Skin epidermis (tissue), 12 donors: Measurements from ENCODE around the gene DAPK1.

Experiments
- H3K27ac ChIP-seq, 21 experiments: fragments of 200-600 bp; sonication (generic) in 11 of 21; one replicate each; pipeline ENCODE4 v1.5.0; 2020; ENCODE audit warnings: mild to moderate bottlenecking in 3 of 21, inconsistent platforms in 2 of 21, moderate library complexity in 2 of 21
- H3K4me3 ChIP-seq, 7 experiments: fragments of 200-600 bp; sonication (generic) in 2 of 7; one replicate each; pipeline ENCODE4 v1.5.0; 2020; ENCODE audit warnings: inconsistent platforms in 2 of 7, mild to moderate bottlenecking in 2 of 7, moderate library complexity in 1 of 7

DAPK1 gene

DNA sequence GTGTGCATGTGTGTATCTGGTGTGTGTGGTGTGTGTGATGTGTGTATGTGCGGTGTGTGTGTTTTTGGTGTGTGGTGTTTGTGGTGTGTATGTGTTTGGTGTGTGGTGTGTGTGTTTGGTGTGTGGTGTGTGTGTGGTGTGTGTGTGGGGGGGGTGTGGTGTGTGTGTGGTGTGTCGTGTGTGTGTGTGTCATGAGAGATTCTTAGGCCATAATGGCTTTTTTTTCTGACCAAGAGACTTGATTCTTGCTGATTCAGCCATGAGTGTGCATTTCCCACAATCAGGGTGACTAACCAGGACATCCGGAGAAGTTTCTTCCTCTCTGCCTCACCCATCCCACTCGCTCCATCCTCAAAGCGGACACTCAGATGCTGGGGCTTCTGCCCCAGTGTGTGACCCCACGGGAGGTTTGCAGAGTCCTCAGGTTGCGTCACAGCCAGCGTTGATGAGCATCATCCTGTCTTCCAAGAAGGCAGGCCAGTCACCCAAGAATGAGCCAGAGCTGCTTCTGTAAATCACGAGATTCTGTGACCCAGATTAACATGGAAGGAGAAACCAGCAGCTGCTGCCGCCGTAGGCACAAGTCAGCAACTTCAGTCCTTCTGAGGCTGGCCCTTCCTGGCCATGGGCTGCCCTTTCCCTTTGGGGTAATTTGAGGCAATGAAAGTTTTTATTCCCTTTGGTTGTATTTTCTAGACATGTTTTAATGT, 215.8 kb downstream of the DAPK1 start:
- Histone ChIP-seq H3K4me3 (no peak overlapping the region), H3K27ac (peak overlapping the region in 20 of 21 experiments; percentile 28 to 92 (median 70))

GRCh38 chr9:87713988-87714330, 216.3 kb downstream of the DAPK1 start:
- peak overlapping the region in 20 of 21 experiments; percentile 21 to 92 (median 62) for H3K27ac ChIP-seq
- no peak overlapping the region for H3K4me3 ChIP-seq

GRCh38 chr9:87714819-87715218, 217.2 kb downstream of the DAPK1 start:
- H3K27ac ChIP-seq, result peak overlapping the region in 14 of 21 experiments; percentile 21 to 92 (median 66)
- H3K4me3 ChIP-seq, result no peak overlapping the region

- H3K27ac ChIP-seq, result peak overlapping the region in 1 of 21 experiments; percentile 7
- no peak overlapping the region for H3K4me3 ChIP-seq
These were observed 218.5 kb downstream of the DAPK1 start for GRCh38 chr9:87716141-87716540.

- Histone ChIP-seq H3K4me3 (no peak overlapping the region), H3K27ac (no peak overlapping the region)
These were observed 219.8 kb downstream of the DAPK1 start for GRCh38 chr9:87717456-87717855.

DNA sequence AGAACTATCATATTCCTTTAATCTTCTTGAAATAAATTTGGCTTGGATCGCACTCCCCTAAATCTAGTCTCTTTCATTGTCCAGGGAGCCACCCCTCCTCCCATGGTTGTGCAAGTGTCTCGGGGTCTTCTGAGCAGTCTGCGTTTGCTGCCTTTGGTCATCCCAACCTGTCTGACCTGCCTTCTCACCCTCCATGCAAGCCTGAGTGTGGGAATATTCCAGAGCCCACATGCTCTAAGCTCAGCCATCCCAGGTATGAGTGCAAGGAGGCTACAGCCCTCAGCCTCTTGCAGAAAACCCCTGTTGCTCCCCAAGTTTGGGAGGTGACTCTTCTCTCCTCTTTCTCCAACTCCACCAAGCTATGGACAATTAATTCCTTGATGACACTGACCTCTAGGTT, 220.6 kb downstream of the DAPK1 start:
- no peak overlapping the region for H3K27ac ChIP-seq

GRCh38 chr9:87718852-87719612, 221.4 kb downstream of the DAPK1 start:
- H3K4me3 ChIP-seq, result no peak overlapping the region
- H3K27ac ChIP-seq, result no peak overlapping the region

More for the DNA sequence above, 220.6 kb downstream of the DAPK1 start:
- no peak overlapping the region for H3K4me3 ChIP-seq

DNA sequence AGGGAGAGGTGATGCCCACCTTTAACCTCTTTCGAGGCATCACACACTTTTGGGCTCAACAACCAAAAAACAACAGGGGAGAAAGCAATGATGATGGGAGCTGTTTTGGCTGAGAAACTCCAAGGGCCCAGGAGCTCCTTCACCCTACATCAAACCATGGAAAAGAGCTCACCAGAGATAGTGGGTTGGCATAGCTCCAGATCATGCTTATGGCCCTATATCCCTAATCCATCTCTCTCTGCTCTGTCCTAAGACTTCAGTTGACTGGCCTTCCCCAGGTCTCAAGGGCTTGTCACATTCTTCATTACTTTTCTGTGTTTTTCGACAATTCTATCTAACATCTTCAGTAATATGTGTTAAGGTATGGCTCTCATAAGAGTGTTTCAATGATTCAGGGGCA, 222.5 kb downstream of the DAPK1 start:
- Histone ChIP-seq H3K27ac (no peak overlapping the region), H3K4me3 (no peak overlapping the region)

DNA sequence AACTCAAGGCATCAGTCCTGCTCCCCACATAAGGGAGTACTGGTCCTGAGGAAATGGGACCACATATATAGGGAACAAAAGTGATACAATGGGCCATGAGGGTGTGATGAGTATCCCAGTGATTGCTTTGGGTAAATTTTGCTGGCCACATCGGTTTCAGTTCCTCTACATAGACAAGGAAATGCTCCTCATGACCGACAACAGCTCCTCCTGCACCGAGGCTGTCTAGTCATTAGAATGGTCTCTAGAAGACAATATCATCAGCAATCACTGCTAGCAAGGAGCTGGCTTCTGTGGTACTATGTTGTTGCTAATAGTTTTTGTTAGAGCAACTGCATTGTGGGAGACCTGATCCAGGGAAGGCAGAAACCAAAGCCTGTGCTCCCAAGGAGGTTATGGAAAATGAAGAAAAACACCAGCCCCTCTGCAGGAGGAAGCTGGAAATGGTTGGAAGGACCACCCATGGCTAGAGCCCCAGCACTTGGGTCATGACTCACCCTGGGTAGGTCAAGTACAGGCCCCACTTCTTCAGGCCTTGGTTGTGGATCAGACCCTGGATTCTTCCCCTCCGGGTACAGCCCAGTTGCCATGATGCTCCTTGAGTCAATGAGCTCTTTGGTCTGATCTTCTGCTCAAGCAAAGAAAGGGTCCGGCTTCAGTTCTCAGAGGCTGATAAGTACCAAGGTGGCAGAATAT, 224.9 kb downstream of the DAPK1 start:
- peak overlapping the region in 4 of 21 experiments; percentile 17 to 46 (median 29) for H3K27ac ChIP-seq
- no peak overlapping the region for H3K4me3 ChIP-seq

DNA sequence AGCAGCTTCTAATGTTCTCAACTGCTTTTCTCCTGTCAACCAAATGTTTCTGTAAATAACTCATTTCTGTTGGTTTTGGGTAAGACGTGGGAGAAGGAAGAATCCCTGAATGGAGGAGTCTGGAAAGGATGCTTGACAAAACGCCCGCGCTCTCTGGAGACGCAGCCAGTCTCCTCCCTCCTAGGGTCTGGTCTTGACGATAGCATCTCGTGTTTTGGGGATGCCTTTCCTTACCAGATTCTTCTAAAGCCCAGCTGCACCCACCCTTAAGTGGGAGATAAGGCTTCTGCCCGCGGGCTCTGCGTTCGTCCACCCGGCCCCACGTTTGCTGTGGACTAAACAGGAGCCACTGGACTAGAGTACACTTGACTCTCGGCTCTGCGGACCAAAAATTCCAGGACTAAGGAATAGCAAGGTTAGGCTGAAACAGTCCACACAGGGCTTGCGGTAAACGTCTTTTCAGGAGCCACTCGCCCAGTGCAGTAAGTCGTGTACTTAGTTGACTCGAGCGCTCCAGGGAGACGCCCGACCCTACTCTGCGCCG, 227.8 kb downstream of the DAPK1 start:
- peak overlapping the region; percentile 57 to 79 (median 60) for H3K4me3 ChIP-seq

DNA sequence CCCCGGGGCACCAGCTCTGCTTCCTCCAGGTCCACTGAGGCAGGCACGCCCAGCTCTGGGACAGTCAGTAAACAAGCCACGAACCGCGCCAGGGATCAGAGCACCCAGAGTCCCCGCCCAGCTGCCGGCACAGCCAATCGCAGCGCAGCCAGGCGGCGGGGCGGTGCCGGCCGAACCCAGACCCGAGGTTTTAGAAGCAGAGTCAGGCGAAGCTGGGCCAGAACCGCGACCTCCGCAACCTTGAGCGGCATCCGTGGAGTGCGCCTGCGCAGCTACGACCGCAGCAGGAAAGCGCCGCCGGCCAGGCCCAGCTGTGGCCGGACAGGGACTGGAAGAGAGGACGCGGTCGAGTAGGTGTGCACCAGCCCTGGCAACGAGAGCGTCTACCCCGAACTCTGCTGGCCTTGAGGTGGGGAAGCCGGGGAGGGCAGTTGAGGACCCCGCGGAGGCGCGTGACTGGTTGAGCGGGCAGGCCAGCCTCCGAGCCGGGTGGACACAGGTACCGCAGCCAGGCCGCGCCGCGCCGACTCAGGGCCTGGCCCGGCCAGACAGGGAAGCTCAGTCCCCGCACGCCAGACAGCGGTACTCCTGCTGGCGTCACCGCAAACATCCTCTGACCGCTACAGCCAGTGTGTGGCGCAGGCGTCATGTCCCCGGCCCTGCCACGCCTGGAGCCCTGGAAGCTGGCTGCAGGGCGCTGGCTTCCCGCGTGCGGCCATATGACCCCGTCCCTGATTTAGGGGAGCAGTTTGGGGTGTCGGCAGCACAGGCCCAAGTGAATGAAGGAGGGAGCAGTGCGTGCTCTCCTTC, 228.4 kb downstream of the DAPK1 start, which contains the start of gene CTSL:
Gene CTSL, plus strand, starts transcription at position 220 of the 810 bp plus-strand sequence. CDS start 1,485 bp downstream, outside the sequence.
- Histone ChIP-seq H3K27ac (peak within 1 kb of the TSS; percentile 73 to 96 (median 87)), H3K4me3 (peak within 1 kb of the TSS; percentile 57 to 79 (median 60))

More for the DNA sequence above, 227.8 kb downstream of the DAPK1 start:
- peak overlapping the region; percentile 73 to 96 (median 87) for H3K27ac ChIP-seq

DNA sequence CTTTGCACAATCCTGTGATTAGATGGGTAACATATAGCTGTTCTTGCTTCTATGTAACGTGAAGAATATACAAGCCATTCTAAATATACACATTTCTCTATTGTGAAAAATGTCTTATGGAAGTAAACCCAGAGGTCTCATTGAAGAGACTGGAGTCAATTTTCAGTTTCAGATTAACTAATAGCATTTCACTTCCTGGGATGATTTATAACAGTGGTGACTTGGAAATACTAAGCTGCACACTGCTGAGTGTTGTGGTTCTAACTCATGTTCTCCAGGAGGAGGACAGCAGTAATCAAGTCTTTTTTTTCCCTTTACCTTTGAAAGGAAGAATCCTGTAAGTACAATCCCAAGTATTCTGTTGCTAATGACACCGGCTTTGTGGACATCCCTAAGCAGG, 231.6 kb downstream of the DAPK1 start:
- H3K27ac ChIP-seq, result no peak overlapping the region
- H3K4me3 ChIP-seq, result no peak overlapping the region

DNA sequence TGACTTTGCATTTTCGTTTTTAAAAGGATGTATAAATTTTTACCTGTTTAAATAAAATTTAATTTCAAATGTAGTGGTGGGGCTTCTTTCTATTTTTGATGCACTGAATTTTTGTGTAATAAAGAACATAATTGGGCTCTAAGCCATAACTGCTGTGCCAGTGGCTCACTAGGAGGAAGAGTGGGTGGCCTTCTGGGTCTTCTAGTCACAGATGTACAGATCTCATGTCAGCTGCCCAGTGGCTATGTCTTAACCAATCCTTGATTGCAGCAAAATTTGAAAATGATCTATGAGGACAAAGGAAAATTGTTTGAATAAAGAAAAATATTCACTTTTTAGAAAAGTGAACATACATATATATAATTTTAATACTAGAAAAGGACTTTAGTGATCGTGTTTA, 233.7 kb downstream of the DAPK1 start:
- no peak overlapping the region for H3K4me3 ChIP-seq
- H3K27ac ChIP-seq, result no peak overlapping the region

DNA sequence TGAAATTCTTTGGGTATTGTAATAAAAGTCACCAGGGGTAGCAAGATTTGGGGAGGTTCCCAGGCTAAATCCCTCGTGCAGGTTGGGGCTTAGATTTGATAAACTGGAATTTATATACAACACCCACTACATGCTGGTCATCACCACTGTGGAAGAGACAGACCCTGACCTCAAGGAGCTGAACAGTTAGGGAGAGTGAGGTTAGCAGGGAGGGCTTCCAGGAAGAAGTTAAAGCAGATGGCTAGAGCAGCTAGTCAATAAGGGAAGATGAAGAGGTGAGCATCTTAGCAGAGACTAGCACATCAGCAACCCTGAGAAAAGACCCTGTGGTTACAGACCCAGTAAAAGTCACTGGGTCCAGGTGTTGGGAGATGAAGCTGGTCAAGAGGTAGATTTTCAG, 234.7 kb downstream of the DAPK1 start:
- no peak overlapping the region for H3K4me3 ChIP-seq
- no peak overlapping the region for H3K27ac ChIP-seq

DNA sequence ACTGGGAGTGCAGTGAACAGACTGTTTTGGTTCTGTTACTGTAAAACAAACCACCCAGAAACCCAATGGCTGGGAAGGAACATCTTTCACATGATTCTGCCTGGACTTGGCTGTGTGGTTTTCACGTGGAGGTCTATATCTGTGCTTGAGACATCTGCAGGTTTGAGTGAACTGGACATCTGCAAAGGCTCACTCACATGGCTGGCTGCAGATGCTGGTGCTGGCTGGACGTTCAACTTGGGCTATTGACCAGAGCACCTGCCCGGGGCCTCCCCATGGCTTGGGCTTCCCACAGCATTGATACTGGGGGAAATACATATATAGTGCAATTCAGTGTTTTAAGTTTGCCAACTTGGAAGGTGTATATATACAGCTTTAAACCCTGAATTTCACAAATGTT, 235.1 kb downstream of the DAPK1 start:
- Histone ChIP-seq H3K27ac (no peak overlapping the region), H3K4me3 (no peak overlapping the region)

- Histone ChIP-seq H3K27ac (no peak overlapping the region), H3K4me3 (no peak overlapping the region)
These were observed 235.8 kb downstream of the DAPK1 start for GRCh38 chr9:87733273-87734052.

DNA sequence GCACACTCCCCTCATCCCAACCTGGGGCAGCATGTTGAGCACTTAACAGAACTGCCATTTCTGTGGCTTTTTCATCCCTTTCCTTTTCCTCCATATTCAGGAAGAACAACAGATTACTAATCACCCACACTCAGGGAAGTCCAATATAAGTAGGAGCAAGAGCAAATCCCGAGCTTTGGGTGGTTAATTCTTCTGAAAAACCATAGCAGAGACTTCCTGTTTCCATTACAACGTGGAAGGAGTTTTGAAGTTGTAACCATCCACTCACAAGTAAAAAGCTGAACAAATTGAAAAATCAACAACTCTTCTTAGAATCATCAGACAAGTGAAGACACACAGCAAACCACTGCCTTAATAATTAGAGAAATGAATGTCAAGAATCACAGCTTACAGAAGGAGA, 236.4 kb downstream of the DAPK1 start:
- H3K27ac ChIP-seq, result no peak overlapping the region
- no peak overlapping the region for H3K4me3 ChIP-seq

DNA sequence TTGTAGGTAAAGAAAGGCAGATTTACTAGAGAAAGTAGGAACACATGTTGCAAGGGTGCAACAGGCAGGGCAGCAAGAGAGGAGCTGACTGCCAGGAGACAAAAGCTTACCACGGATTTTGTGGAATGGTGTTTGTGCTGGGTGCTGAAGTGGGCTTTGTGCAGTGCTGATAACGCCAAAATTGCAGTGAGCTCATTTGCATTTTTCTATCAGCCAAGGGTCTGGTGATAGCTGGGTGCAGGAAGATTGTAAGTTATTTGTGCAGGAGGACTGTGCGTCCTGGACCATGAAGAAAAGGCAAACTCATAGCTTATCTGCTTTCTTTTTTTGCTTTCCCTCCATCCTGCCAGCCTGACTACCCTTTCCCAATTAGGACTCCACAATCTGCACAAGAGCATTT, 241.9 kb downstream of the DAPK1 start:
- Histone ChIP-seq H3K27ac (no peak overlapping the region), H3K4me3 (no peak overlapping the region)

DNA sequence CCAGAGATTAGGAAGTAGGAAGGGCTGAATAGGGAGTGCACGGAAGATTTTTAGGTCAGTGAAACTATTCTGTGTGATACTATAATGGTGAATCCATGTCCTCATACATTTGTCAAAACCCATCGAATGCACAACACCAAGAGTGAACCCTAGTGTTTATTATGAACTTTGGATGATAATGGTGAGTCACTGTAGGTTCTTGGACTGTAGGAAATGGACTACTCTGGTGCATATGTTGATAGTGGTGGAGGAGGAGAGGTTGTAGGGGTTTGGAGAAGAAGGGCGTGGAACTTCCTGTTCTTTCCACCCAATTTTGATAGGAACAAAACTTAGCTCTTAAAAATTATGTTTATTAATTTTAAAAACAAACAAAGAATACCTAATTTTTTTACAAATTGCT, 242.5 kb downstream of the DAPK1 start:
- H3K4me3 ChIP-seq, result no peak overlapping the region
- H3K27ac ChIP-seq, result no peak overlapping the region
